Pancreas (tissue), 10 donors: ENCODE data around the gene TPCN2. TPM values are rescaled to one million over a fixed set of nuclear protein-coding genes. Genes with fewer than 3 reads are reported as not detected.

Experiments
- ATAC-seq, 4 donors: fragments of 200-7000 bp; cut with Tn5 transposase; one replicate each; pipeline versions ENCODE4 v1.8.0 to v1.9.1; 2020; ENCODE audit warnings: mild to moderate bottlenecking in 4 of 4, moderate library complexity in 4 of 4
- DNase-seq, 6 donors: peaks; one replicate each; pipeline ENCODE4 v3.0.0-alpha.2; 2020
- FAIRE-seq: peaks from 2 replicates; lab custom pipeline; 2012; peaks lifted over from hg19 to GRCh38; lab: Jason Lieb, UNC
- H3K27ac ChIP-seq, 4 donors: fragments of 200-600 bp; sonication (generic); 1 replicate in 3 of 4; 2 replicates in 1 of 4; pipeline versions ENCODE4 v1.5.0 to v1.8.0; 2020
- H3K27me3 ChIP-seq, 4 donors: fragments of 200-600 bp; one replicate each; pipeline ENCODE4 v1.8.0; 2021
- H3K36me3 ChIP-seq, 3 donors: fragments of 200-600 bp; sonication (generic) in 1 of 3; one replicate each; pipeline versions ENCODE4 v1.5.0 to v1.8.0; 2020 to 2021
- H3K4me1 ChIP-seq, 3 donors: fragments of 200-600 bp; one replicate each; pipeline ENCODE4 v1.8.0; 2021
- H3K4me3 ChIP-seq, 4 donors: fragments of 200-600 bp; sonication (generic) in 2 of 4; one replicate each; pipeline versions ENCODE4 v1.5.0 to v1.8.0; 2020 to 2021
- H3K9me3 ChIP-seq, 4 donors: fragments of 200-600 bp; one replicate each; pipeline ENCODE4 v1.8.0; 2021
- WGBS, 2 donors: extraction: QIAGEN DNeasy Blood & Tissue Kit; methylation state at CpG; one replicate each; pipeline ENCODE4 v1.1.7; 2013; 5-methylcytosine and 5-hydroxymethylcytosine counted together
- intact Hi-C, 3 donors: fragments of 100-400 bp; cut with DNase I; formaldehyde crosslinking; loops; one replicate each; pipeline versions ENCODE4 v1.11.1 to v1.14.2; 2022
- polyA plus RNA-seq, 2 donors: library from polyadenylated mRNA; stranded (reverse); fragments of 200-250 nt; gene quantifications; one replicate each; pipeline ENCODE4 v1.2.3, GENCODE V29; 2013
- total RNA-seq, 6 donors: library from RNA; stranded (reverse); fragmentation: NEBNext Ultra II Directional in 4 of 6; extraction: Animal tissue kit (Norgen Biotek cat#: 25700) in 4 of 6; gene quantifications; one replicate each; pipeline versions ENCODE4 v1.2.1 to v1.2.4, GENCODE V29; 2021 to 2023
- TF ChIP-seq, protein P1 (sequence below), 4 donors: fragments of 200-600 bp; sonication (generic) in 3 of 4; IDR thresholded peaks; one replicate each; pipeline versions ENCODE4 v1.5.0 to v1.8.0; 2021; ENCODE audit warnings: antibody characterized with exemption in 4 of 4
- donor health status: healthy with polysubstance abuse.
- donor health status: DM: no; HTN: no; CAD: no; lungs with moderate emphysema.
- donor health status: DM: no; HTN: no; CAD: no.
- donor health status: control.
- donor health status: control.
- donor health status: Bipolar disorder and iron deficiency.
- donor health status: DM: yes; HTN: yes; CAD: no.
- donor health status: DM: no; HTN: no; CAD: no.
- donor health status: DM: no; HTN: no; CAD: no.
- donor health status: DM: yes; HTN: yes; CAD: no.

Gene TPCN2
- total and polyA plus RNA-seq, 8 donors: 5.6 to 13.5 (median 9.9) TPM

DNA sequence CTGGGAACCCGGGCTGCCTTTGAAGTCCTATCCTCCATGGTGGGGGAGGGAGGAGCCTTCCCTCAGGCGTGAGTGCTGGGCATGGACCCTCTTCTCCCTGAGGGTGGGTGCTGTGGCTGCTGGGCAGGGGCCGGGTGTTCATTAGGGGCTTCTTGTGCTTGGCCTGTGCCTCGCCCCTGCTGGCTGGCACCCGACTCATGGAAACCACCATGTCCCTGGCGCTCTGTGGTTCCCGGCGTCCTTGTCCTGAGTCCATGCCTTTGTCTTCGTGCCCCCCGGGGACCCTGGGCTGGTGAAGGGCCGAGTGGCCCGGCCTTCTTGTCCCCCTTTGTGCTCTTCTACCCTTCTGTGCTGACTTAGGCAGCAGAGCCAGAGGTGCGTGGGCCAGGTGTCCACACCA is 23.2 kb downstream of the TPCN2 start:
- peaks cover 0 to 4% (median 0%) of the 10 kb centered on the region in 3 donors for H3K36me3 ChIP-seq
- DNase-seq (peak in 1 of 6 donors; percentile 46), ATAC-seq (no peak), FAIRE-seq (no peak)
- WGBS, 2 donors: 90 to 92% methylated on average over 13 of the region's 13 CpGs
- H3K27me3 ChIP-seq: no peaks in the 10 kb centered on the region
- TF ChIP-seq, protein P1, sequence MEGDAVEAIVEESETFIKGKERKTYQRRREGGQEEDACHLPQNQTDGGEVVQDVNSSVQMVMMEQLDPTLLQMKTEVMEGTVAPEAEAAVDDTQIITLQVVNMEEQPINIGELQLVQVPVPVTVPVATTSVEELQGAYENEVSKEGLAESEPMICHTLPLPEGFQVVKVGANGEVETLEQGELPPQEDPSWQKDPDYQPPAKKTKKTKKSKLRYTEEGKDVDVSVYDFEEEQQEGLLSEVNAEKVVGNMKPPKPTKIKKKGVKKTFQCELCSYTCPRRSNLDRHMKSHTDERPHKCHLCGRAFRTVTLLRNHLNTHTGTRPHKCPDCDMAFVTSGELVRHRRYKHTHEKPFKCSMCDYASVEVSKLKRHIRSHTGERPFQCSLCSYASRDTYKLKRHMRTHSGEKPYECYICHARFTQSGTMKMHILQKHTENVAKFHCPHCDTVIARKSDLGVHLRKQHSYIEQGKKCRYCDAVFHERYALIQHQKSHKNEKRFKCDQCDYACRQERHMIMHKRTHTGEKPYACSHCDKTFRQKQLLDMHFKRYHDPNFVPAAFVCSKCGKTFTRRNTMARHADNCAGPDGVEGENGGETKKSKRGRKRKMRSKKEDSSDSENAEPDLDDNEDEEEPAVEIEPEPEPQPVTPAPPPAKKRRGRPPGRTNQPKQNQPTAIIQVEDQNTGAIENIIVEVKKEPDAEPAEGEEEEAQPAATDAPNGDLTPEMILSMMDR (IDR thresholded peaks at IDR 0.05): no peak
- H3K9me3 ChIP-seq: no peaks in the 10 kb centered on the region
- H3K4me3 ChIP-seq: no peak overlapping the region
- intact Hi-C loops: no loop called here
- no peaks in the 10 kb centered on the region for H3K4me1 ChIP-seq
- no peak overlapping the region for H3K27ac ChIP-seq

DNA sequence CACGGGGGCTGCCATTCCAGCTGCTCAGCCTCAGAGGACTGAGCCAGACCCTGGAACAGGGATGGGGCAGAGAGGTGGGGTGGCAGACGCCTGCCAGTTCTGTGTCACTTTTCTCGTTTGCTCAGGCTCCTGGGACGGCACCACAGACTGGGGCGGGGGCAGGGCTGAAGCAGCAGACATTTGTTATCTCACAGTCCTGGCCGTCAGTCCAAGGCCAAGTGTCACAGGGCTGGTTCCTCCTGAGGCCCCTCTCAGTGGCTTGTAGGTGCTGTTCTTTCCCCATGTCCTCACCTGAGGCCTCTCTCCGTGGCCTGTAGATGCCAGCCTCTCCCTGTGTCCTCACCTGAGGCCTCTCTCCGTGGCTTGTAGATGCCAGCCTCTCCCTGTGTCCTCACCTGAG is 24.7 kb downstream of the TPCN2 start:
- peaks cover 0 to 7% (median 0%) of the 10 kb centered on the region in 3 donors for H3K36me3 ChIP-seq
- no peaks in the 10 kb centered on the region for H3K4me1 ChIP-seq
- ATAC-seq: peak; percentile 43 to 82 (median 46)
- DNase-seq: peak in 1 of 6 donors; percentile 17
- intact Hi-C loops: no loop called here
- WGBS, 2 donors: 39 to 50% methylated on average over 7 to 8 of the region's 8 CpGs
- no peak overlapping the region for H3K27ac ChIP-seq
- FAIRE-seq: no peak
- no peaks in the 10 kb centered on the region for H3K27me3 ChIP-seq
- TF ChIP-seq, protein P1 (IDR thresholded peaks at IDR 0.05): no peak
- no peak overlapping the region for H3K4me3 ChIP-seq
- H3K9me3 ChIP-seq: no peaks in the 10 kb centered on the region

DNA sequence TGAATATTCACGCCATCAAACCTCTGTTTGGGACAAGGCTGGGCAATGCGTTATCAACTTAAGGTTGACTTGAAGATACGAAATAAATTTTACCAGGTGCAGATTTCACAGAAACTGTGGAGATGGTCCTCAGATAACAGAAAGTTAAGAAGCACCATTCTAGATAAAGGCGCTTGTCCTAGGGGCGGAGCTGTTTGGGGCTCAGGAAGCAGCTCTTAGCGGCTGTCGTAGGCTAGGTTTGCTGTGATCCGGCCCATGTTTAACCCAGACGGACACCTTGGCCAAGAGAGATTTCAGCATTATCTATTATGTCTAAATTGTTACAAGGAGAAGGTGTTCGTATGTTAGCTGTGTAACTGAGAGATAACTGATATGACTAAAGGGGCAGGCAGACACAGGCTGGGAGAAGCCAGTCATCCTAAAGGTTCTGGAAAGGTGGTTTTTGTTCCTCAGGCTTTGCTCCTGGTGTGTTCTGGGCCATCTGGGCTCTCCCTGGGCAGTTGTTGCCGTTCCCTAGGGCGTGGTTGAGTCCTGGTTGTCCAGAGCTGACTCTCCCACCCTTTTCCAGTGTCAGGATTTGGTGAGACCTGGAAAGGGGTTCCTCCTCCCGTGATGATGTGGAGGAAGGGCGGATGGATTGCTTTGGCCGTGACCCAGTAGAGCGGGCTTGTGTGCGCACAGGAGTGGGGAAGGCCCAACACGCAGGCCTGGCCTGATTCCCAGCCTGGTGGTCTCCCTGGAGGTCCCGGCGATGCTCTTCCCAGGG is 25.8 kb downstream of the TPCN2 start:
- Histone ChIP-seq H3K36me3 (peaks cover 0 to 16% (median 0%) of the 10 kb centered on the region in 3 donors), H3K27ac (no peak overlapping the region), H3K9me3 (no peaks in the 10 kb centered on the region), H3K27me3 (no peaks in the 10 kb centered on the region), H3K4me1 (no peaks in the 10 kb centered on the region), H3K4me3 (no peak overlapping the region)
- intact Hi-C loops: no loop called here
- DNase-seq: peak in 1 of 6 donors; percentile 21
- FAIRE-seq: no peak
- 82 to 91% methylated on average over 20 of the region's 20 CpGs for WGBS, 2 donors
- no peak for ATAC-seq
- TF ChIP-seq, protein P1 (IDR thresholded peaks at IDR 0.05): no peak

DNA sequence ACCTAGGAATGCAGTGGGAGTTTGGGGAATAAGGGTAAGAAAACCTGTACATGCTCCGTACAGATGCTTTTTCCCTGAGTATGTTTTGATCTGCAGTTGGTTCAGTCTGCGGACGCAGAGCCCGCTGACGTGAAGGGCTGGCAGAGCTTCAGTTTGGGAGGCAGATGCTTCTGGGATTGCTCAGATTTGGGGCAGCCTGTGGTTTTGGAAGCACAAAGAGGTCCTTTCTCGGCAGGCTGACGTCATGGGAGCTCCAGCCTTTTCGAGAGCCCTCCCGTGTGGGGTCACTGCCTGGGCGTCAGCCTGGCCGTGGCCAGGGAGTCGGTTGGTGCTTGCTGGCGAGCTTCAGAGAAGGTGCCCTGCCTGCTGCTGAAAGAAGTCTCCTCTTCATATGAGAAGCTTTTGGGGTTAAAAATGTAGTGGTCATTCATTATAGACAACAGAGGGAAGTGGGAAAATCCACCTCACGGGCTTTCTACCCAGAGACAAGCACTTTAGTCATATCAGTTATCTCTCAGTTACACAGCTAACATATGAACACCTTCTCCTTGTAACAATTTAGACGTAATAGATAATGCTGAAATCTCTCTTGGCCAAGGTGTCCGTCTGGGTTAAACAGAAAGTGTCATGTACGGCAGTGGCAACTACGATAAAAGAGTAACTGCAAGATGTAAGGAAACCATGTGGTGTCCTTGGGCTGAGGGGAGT is 26.8 kb downstream of the TPCN2 start:
- Histone ChIP-seq H3K9me3 (no peaks in the 10 kb centered on the region), H3K4me3 (no peak overlapping the region), H3K27ac (no peak overlapping the region), H3K27me3 (no peaks in the 10 kb centered on the region), H3K36me3 (peaks cover 0 to 20% (median 0%) of the 10 kb centered on the region in 3 donors), H3K4me1 (no peaks in the 10 kb centered on the region)
- WGBS, 2 donors: 80 to 89% methylated on average over 18 of the region's 18 CpGs
- FAIRE-seq (no peak), DNase-seq (peak in 1 of 6 donors; percentile 48), ATAC-seq (peak in 3 of 4 donors; percentile 17 to 48 (median 33))
- intact Hi-C loops: no loop called here
- TF ChIP-seq, protein P1 (IDR thresholded peaks at IDR 0.05): no peak
